CD14-positive monocyte (primary cell): Measurements from ENCODE around the gene MDFI. TPM values are rescaled to one million over a fixed set of nuclear protein-coding genes. Genes with fewer than 3 reads are reported as not detected.

Source experiments
- DNase-seq, 3 donors: peaks; one replicate each; pipeline ENCODE4 v3.0.0-alpha.2; 2011 to 2022
- H2AFZ ChIP-seq: 2 replicates; pipeline ENCODE4 v1.6.0; 2012; ENCODE audit warnings: mild to moderate bottlenecking, low read depth, low read length, inconsistent platforms; ENCODE audit not compliant: insufficient read depth, poor library complexity, severe bottlenecking
- H3K27ac ChIP-seq, 2 donors: 1 replicate in 1 of 2; 2 replicates in 1 of 2; pipeline ENCODE4 v1.5.1; 2012 to 2013; ENCODE audit warnings: low read length in 2 of 2, control low read depth in 1 of 2, inconsistent platforms in 1 of 2, low read depth in 1 of 2, mild to moderate bottlenecking in 1 of 2
- H3K27me3 ChIP-seq, 2 donors: one replicate each; pipeline versions ENCODE4 v1.6.0 to v1.6.1; 2011 to 2013; ENCODE audit warnings: low read length in 2 of 2; ENCODE audit not compliant: control insufficient read depth in 2 of 2, insufficient read depth in 2 of 2
- H3K36me3 ChIP-seq, 2 donors: replicated peaks in 1 of 2; 1 replicate in 1 of 2; 2 replicates in 1 of 2; pipeline versions ENCODE4 v1.5.1 to v1.6.1; 2012 to 2013; ENCODE audit warnings: low read length in 2 of 2, control low read depth in 1 of 2, inconsistent platforms in 1 of 2, mild to moderate bottlenecking in 1 of 2; ENCODE audit not compliant: insufficient read depth in 2 of 2, control insufficient read depth in 1 of 2
- H3K4me1 ChIP-seq, 2 donors: 1 replicate in 1 of 2; 2 replicates in 1 of 2; pipeline versions ENCODE4 v1.5.1 to v1.6.1; 2012 to 2013; ENCODE audit warnings: low read length in 2 of 2, control low read depth in 1 of 2, inconsistent platforms in 1 of 2, mild to moderate bottlenecking in 1 of 2, moderate library complexity in 1 of 2; ENCODE audit not compliant: insufficient read depth in 2 of 2, control insufficient read depth in 1 of 2
- H3K4me2 ChIP-seq: replicated peaks from 2 replicates; pipeline ENCODE3; 2012; ENCODE audit warnings: low read length, moderate library complexity, mild to moderate bottlenecking; ENCODE audit not compliant: poor library complexity, severe bottlenecking; ENCODE audit errors: extremely low read depth
- H3K4me3 ChIP-seq, 3 experiments: fragments of 200-600 bp in 1 of 3; sonication (generic) in 1 of 3; replicated peaks in 1 of 3; 1 replicate in 2 of 3; 2 replicates in 1 of 3; pipeline ENCODE4 v1.5.1; 2011 to 2013; ENCODE audit warnings: low read length in 3 of 3, mild to moderate bottlenecking in 3 of 3, control low read depth in 2 of 3, low read depth in 2 of 3, inconsistent platforms in 1 of 3, moderate library complexity in 1 of 3
- H3K79me2 ChIP-seq: 2 replicates; pipeline ENCODE4 v1.6.0; 2012; ENCODE audit warnings: mild to moderate bottlenecking, control low read depth, inconsistent platforms, low read length, moderate library complexity; ENCODE audit not compliant: insufficient read depth
- H3K9ac ChIP-seq: 2 replicates; pipeline ENCODE4 v1.6.0; 2017; ENCODE audit warnings: low read length, mild to moderate bottlenecking; ENCODE audit not compliant: insufficient read depth, poor library complexity, severe bottlenecking
- H3K9me3 ChIP-seq, 2 donors: replicated peaks in 1 of 2; 1 replicate in 1 of 2; 2 replicates in 1 of 2; pipeline versions ENCODE4 v1.5.1 to v1.6.1; 2012 to 2013; ENCODE audit warnings: low read length in 2 of 2, control low read depth in 1 of 2; ENCODE audit not compliant: control insufficient read depth in 1 of 2, insufficient read depth in 1 of 2
- H4K20me1 ChIP-seq: 2 replicates; pipeline ENCODE4 v1.6.0; 2012; ENCODE audit warnings: mild to moderate bottlenecking, low read length, control low read depth, moderate library complexity; ENCODE audit not compliant: insufficient read depth
- H3K27ac Mint-ChIP-seq, 7 donors: one replicate each; pipeline ENCODE4 v1.8.0; 2020; ENCODE audit warnings: mild to moderate bottlenecking in 7 of 7, mixed read lengths in 7 of 7, moderate library complexity in 6 of 7, inconsistent platforms in 2 of 7
- H3K27me3 Mint-ChIP-seq, 3 donors: one replicate each; pipeline ENCODE4 v1.8.0; 2021 to 2022; ENCODE audit warnings: low read depth in 3 of 3, mild to moderate bottlenecking in 3 of 3, mixed read lengths in 3 of 3, moderate library complexity in 3 of 3, inconsistent platforms in 1 of 3
- H3K36me3 Mint-ChIP-seq, 2 donors: one replicate each; pipeline ENCODE4 v1.8.0; 2020; ENCODE audit warnings: mixed read lengths in 2 of 2, inconsistent platforms in 1 of 2, mild to moderate bottlenecking in 1 of 2
- H3K4me1 Mint-ChIP-seq: one replicate; pipeline ENCODE4 v1.8.0; 2020; ENCODE audit warnings: mild to moderate bottlenecking, mixed read lengths
- H3K4me3 Mint-ChIP-seq, 2 donors: one replicate each; pipeline ENCODE4 v1.8.0; 2020; ENCODE audit warnings: mild to moderate bottlenecking in 2 of 2, mixed read lengths in 2 of 2, moderate library complexity in 1 of 2
- H3K9me3 Mint-ChIP-seq, 7 donors: one replicate each; pipeline ENCODE4 v1.8.0; 2020 to 2022; ENCODE audit warnings: mixed read lengths in 7 of 7, mild to moderate bottlenecking in 6 of 7, moderate library complexity in 6 of 7, inconsistent platforms in 2 of 7
- CTCF ChIP-seq: fragments of 200-600 bp; IDR thresholded peaks from one replicate; pipeline ENCODE4 v1.8.0; 2022; ENCODE audit warnings: antibody characterized with exemption, mild to moderate bottlenecking
- WGBS: methylation state at CpG from one replicate; pipeline ENCODE4 v1.1.5; 2013; ENCODE audit warnings: missing lambda C conversion rate; ENCODE audit not compliant: insufficient coverage; 5-methylcytosine and 5-hydroxymethylcytosine counted together
- intact Hi-C, 2 donors: fragments of 100-400 bp; cut with micrococcal nuclease; formaldehyde crosslinking; loops; one replicate each; pipeline versions ENCODE4 v1.15.0 to v1.15.1; 2023
- polyA plus RNA-seq, 3 donors: library from polyadenylated mRNA; depleted of rRNA in 1 of 3; unstranded in 2 of 3; stranded (reverse) in 1 of 3; fragments of 300-500 nt in 2 of 3; fragments of >200 nt in 1 of 3; fragmentation: Illumina TruSeq in 2 of 3; gene quantifications; 1 replicate in 2 of 3; 2 replicates in 1 of 3; pipeline ENCODE4 v1.2.3, GENCODE V29; 2012 to 2021

MDFI gene
- polyA plus RNA-seq, 3 donors, result not detected

- Mint-ChIP-seq H3K4me3 (peak overlapping the region in 1 of 2 donors; percentile 77), H3K4me1 (peaks cover 29% of the 10 kb centered on the region), H3K27me3 (peaks cover 53 to 77% (median 55%) of the 10 kb centered on the region in 3 donors), H3K9me3 (peaks cover 0 to 20% (median 3%) of the 10 kb centered on the region in 7 donors), H3K27ac (no peak overlapping the region), H3K36me3 (peaks cover 0 to 4% of the 10 kb centered on the region in 2 donors)
- H4K20me1 ChIP-seq, result no peaks in the 10 kb centered on the region
- no peak overlapping the region for H2AFZ ChIP-seq
- H3K27ac ChIP-seq, result no peak overlapping the region
- intact Hi-C loops, result no loop called here
- H3K9me3 ChIP-seq, result peaks cover 0 to 8% of the 10 kb centered on the region in 2 donors
- TF ChIP-seq CTCF, result no peak
- no peak overlapping the region for H3K9ac ChIP-seq
- WGBS, result 80% methylated on average over 25 of the region's 31 CpGs
- peaks cover 5 to 17% of the 10 kb centered on the region in 2 donors for H3K4me1 ChIP-seq
- no peak overlapping the region for H3K4me3 ChIP-seq
- no peak for DNase-seq
- no peak overlapping the region for H3K4me2 ChIP-seq
- peaks cover 11 to 52% of the 10 kb centered on the region in 2 donors for H3K27me3 ChIP-seq
- no peaks in the 10 kb centered on the region for H3K79me2 ChIP-seq
- no peaks in the 10 kb centered on the region for H3K36me3 ChIP-seq
Measured at GRCh38 chr6:41636833-41637193, 1.5 kb upstream of the MDFI start.

- TF ChIP-seq CTCF, result no peak
- Mint-ChIP-seq H3K9me3 (peaks cover 0 to 20% (median 3%) of the 10 kb centered on the region in 7 donors), H3K36me3 (peaks cover 0 to 4% of the 10 kb centered on the region in 2 donors), H3K4me3 (peak overlapping the region; percentile 63 to 88), H3K4me1 (peaks cover 29% of the 10 kb centered on the region), H3K27me3 (peaks cover 55 to 80% (median 59%) of the 10 kb centered on the region in 3 donors), H3K27ac (peak overlapping the region in 1 of 7 donors; percentile 57)
- peaks cover 0 to 8% of the 10 kb centered on the region in 2 donors for H3K9me3 ChIP-seq
- intact Hi-C loops, result no loop called here
- H3K4me2 ChIP-seq, result peak overlapping the region; percentile 42
- DNase-seq, result no peak
- H3K36me3 ChIP-seq, result no peaks in the 10 kb centered on the region
- H3K79me2 ChIP-seq, result no peaks in the 10 kb centered on the region
- WGBS, result 12% methylated on average over 50 of the region's 54 CpGs
- H3K9ac ChIP-seq, result no peak overlapping the region
- peak overlapping the region in 1 of 3 experiments; percentile 34 for H3K4me3 ChIP-seq
- H2AFZ ChIP-seq, result no peak overlapping the region
- H3K27ac ChIP-seq, result no peak overlapping the region
- H4K20me1 ChIP-seq, result no peaks in the 10 kb centered on the region
- peaks cover 5 to 17% of the 10 kb centered on the region in 2 donors for H3K4me1 ChIP-seq
- peaks cover 11 to 52% of the 10 kb centered on the region in 2 donors for H3K27me3 ChIP-seq
Measured at GRCh38 chr6:41637194-41638001, 870 bp upstream of the MDFI start.
